Stimulated activated CD8-positive, alpha-beta memory T cell treated with anti-CD3 and anti-CD28 coated beads, Interleukin-12 subunit alpha, Interleukin-12 subunit beta, amount 100 ng/mL, for 24 hours (primary cell): Measurements from ENCODE around the gene OR6M1.

Source experiments
- DNase-seq: peaks from one replicate; pipeline ENCODE4 v3.0.0-alpha.2; 2020; ENCODE audit errors: extremely low read depth

The OR6M1 gene

GRCh38 chr11:123806249-123806648 is at the start of gene OR6M1:
TSS of gene OR6M1 (minus strand) at chr11:123806349. CDS start at chr11:123806349, 0 bp downstream.
- no peak for DNase-seq

- DNase-seq, result no peak
Measured at GRCh38 chr11:123853038-123853437, 46.9 kb upstream of the OR6M1 start.

- no peak for DNase-seq
Measured at GRCh38 chr11:123852321-123852720, 46.2 kb upstream of the OR6M1 start.

GRCh38 chr11:123851110-123851509 is 45.0 kb upstream of the OR6M1 start:
- DNase-seq, result no peak

GRCh38 chr11:123841174-123841573 is 35.0 kb upstream of the OR6M1 start:
- DNase-seq, result no peak

GRCh38 chr11:123839131-123839530 is 33.0 kb upstream of the OR6M1 start:
- DNase-seq, result no peak

GRCh38 chr11:123838659-123839058 is 32.5 kb upstream of the OR6M1 start:
- no peak for DNase-seq

GRCh38 chr11:123838199-123838598 is 32.0 kb upstream of the OR6M1 start:
- DNase-seq, result no peak

GRCh38 chr11:123833095-123833494 is 26.9 kb upstream of the OR6M1 start:
- DNase-seq, result no peak

- DNase-seq, result no peak
Measured at GRCh38 chr11:123829745-123830144, 23.6 kb upstream of the OR6M1 start.

GRCh38 chr11:123822599-123822998 is 16.4 kb upstream of the OR6M1 start:
- DNase-seq, result no peak

- no peak for DNase-seq
Measured at GRCh38 chr11:123822032-123822431, 15.9 kb upstream of the OR6M1 start.

GRCh38 chr11:123815122-123815521 is 9.0 kb upstream of the OR6M1 start:
- DNase-seq, result no peak

GRCh38 chr11:123801765-123802164 is 4.4 kb downstream of the OR6M1 start:
- DNase-seq, result no peak

- no peak for DNase-seq
Measured at GRCh38 chr11:123800036-123800435, 6.1 kb downstream of the OR6M1 start.

GRCh38 chr11:123799438-123799837 is 6.7 kb downstream of the OR6M1 start:
- no peak for DNase-seq

GRCh38 chr11:123798513-123799252 is 7.5 kb downstream of the OR6M1 start:
- DNase-seq, result no peak

GRCh38 chr11:123798079-123798478 is 8.1 kb downstream of the OR6M1 start:
- DNase-seq, result no peak

GRCh38 chr11:123797541-123797940 is 8.6 kb downstream of the OR6M1 start:
- no peak for DNase-seq

GRCh38 chr11:123797114-123797513 is 9.0 kb downstream of the OR6M1 start:
- DNase-seq, result no peak

GRCh38 chr11:123796226-123796625 is 9.9 kb downstream of the OR6M1 start:
- no peak for DNase-seq

- DNase-seq, result no peak
Measured at GRCh38 chr11:123783536-123783935, 22.6 kb downstream of the OR6M1 start.

- no peak for DNase-seq
Measured at GRCh38 chr11:123778511-123778910, 27.6 kb downstream of the OR6M1 start.
